NCI-H1694 treated with DMSO at 0.1 percent for 48 hours (cell line): ENCODE results near the gene FBXL7.

Source experiments
- DNase-seq: peaks from one replicate; lab custom pipeline; 2025; lab: John Stamatoyannopoulos, UW

FBXL7 gene

GRCh38 chr5:15579193-15579990 is 79.4 kb downstream of the FBXL7 start:
- no peak for DNase-seq

GRCh38 chr5:15584528-15584927 is 84.5 kb downstream of the FBXL7 start:
- DNase-seq: no peak

GRCh38 chr5:15585128-15585527 is 85.1 kb downstream of the FBXL7 start:
- no peak for DNase-seq

GRCh38 chr5:15585841-15586591 is 86.0 kb downstream of the FBXL7 start:
- DNase-seq: no peak

- DNase-seq: no peak
Observed at GRCh38 chr5:15587916-15588315, 87.9 kb downstream of the FBXL7 start.

GRCh38 chr5:15592728-15593127 is 92.7 kb downstream of the FBXL7 start:
- DNase-seq: no peak

- no peak for DNase-seq
Observed at GRCh38 chr5:15594977-15595568, 95.1 kb downstream of the FBXL7 start.

- DNase-seq: no peak
Observed at GRCh38 chr5:15595929-15596328, 95.9 kb downstream of the FBXL7 start.

GRCh38 chr5:15596936-15597335 is 97.0 kb downstream of the FBXL7 start:
- no peak for DNase-seq

- no peak for DNase-seq
Observed at GRCh38 chr5:15597804-15598203, 97.8 kb downstream of the FBXL7 start.

- peak; percentile 19 for DNase-seq
Observed at GRCh38 chr5:15598294-15598902, 98.4 kb downstream of the FBXL7 start.

GRCh38 chr5:15600035-15600434 is 100.1 kb downstream of the FBXL7 start:
- no peak for DNase-seq

- peak; percentile 99 for DNase-seq
Observed at GRCh38 chr5:15601274-15601673, 101.3 kb downstream of the FBXL7 start.

- peak; percentile 78 for DNase-seq
Observed at GRCh38 chr5:15601853-15602252, 101.9 kb downstream of the FBXL7 start.

GRCh38 chr5:15604986-15605385 is 105.0 kb downstream of the FBXL7 start:
- no peak for DNase-seq

- no peak for DNase-seq
Observed at GRCh38 chr5:15606197-15606596, 106.2 kb downstream of the FBXL7 start.

- no peak for DNase-seq
Observed at GRCh38 chr5:15607076-15607475, 107.1 kb downstream of the FBXL7 start.

- DNase-seq: no peak
Observed at GRCh38 chr5:15609076-15609725, 109.2 kb downstream of the FBXL7 start.

- no peak for DNase-seq
Observed at GRCh38 chr5:15610216-15610615, 110.2 kb downstream of the FBXL7 start.

- no peak for DNase-seq
Observed at GRCh38 chr5:15611008-15611407, 111.0 kb downstream of the FBXL7 start.

GRCh38 chr5:15612915-15613635 is 113.1 kb downstream of the FBXL7 start:
- DNase-seq: no peak
